GM12892 (cell line): ENCODE results near the gene XPO4.

Experiments used
- POLR2A ChIP-seq: IDR thresholded peaks from 2 replicates; pipeline ENCODE4 v1.6.1; 2011; ENCODE audit warnings: low read depth, low read length, control low read depth
- POLR2AphosphoS5 ChIP-seq: IDR thresholded peaks from 2 replicates; pipeline ENCODE4 v1.6.1; 2011; ENCODE audit warnings: low read depth, low read length, control low read depth
- TAF1 ChIP-seq: IDR thresholded peaks from 2 replicates; pipeline ENCODE4 v1.6.1; 2011; ENCODE audit warnings: low read depth, mild to moderate bottlenecking, control low read depth, low read length, borderline replicate concordance

DNA sequence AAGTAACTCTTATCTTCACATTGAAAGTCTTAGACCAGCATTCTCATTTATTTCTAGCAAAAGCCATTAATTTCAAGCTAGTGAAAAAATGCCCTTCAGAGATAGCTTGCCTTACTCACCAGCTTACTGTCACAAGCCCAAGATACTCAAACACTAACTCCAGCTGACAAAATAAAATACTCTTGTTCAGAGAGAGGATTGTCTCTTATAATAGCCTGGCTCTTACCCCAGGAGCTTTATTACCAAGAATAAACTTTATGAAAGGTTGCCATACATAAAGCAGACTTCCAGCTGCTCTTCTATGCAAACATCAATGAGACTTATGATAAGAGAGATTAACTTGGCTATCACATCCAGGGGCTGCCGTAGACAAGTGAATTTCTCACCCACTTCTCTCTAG lies 53.6 kb downstream of the XPO4 start:
- no peak for TF ChIP-seq POLR2A
- no peak for TF ChIP-seq POLR2AphosphoS5
- TF ChIP-seq TAF1, result no peak
